ENCODE measurements around the gene SIX1. TPM values are rescaled to one million over a fixed set of nuclear protein-coding genes. Genes with fewer than 3 reads are reported as not detected.
A peak's percentile ranks its signal among the peaks of the same experiment; 100 is the strongest.

The SIX1 gene
- total and polyA plus RNA-seq, 2 of the 13 experiments (the other 11 are each of a cell fraction or from before 2014, with no cell fraction given), result 1.7 to 6.5 TPM

GRCh38 chr14:60656686-60657455, 7.6 kb upstream of the SIX1 start (continued):
- TF ChIP-seq ZNF354B (CRISPR knock-in tag; IDR thresholded peaks at IDR 0.05) (0 out of 2 replicates have a peak, but pooled peaks have one; percentile 42), ZNF547 (CRISPR knock-in tag; IDR thresholded peaks at IDR 0.05) (peak; percentile 66), KMT2B (CRISPR knock-in tag; IDR thresholded peaks at IDR 0.05) (peak; percentile 44; the same call in 1 of the 2 replicates), ZNF777 (CRISPR knock-in tag; IDR thresholded peaks at IDR 0.05) (peak; percentile 90), ZNF614 (CRISPR knock-in tag; IDR thresholded peaks at IDR 0.05; ENCODE audit: borderline replicate concordance) (no peak), FOXJ3 (CRISPR knock-in tag; IDR thresholded peaks at IDR 0.05; ENCODE audit: borderline replicate concordance) (0 out of 2 replicates have a peak, but pooled peaks have one; percentile 41), PAWR (CRISPR knock-in tag; IDR thresholded peaks at IDR 0.05; ENCODE audit: borderline replicate concordance) (no peak), EEA1 (CRISPR knock-in tag; IDR thresholded peaks at IDR 0.05; ENCODE audit: borderline replicate concordance) (0 out of 2 replicates have a peak, but pooled peaks have one; percentile 53), TOPORS (CRISPR knock-in tag; IDR thresholded peaks at IDR 0.05) (peak; percentile 48; the same call in 1 of the 2 replicates), NFE2L2 (IDR thresholded peaks at IDR 0.05; ENCODE audit: low read length) (no peak), KAT7 (CRISPR knock-in tag; IDR thresholded peaks at IDR 0.05; ENCODE audit: borderline replicate concordance) (peak; percentile 93), ZSCAN29 (CRISPR knock-in tag; conservative IDR thresholded peaks at IDR 0.05) (0 out of 2 replicates have a peak, but pooled peaks have one; percentile 18), ZNF224 (CRISPR knock-in tag; IDR thresholded peaks at IDR 0.05) (0 out of 2 replicates have a peak, but pooled peaks have one; percentile 53), SATB2 (CRISPR knock-in tag; IDR thresholded peaks at IDR 0.05) (no peak), GATAD2A (CRISPR knock-in tag; IDR thresholded peaks at IDR 0.05) (0 out of 2 replicates have a peak, but pooled peaks have one; percentile 16), ZFX (CRISPR knock-in tag; IDR thresholded peaks at IDR 0.05; ENCODE audit: low read depth) (peak; percentile 80), ISL2 (CRISPR knock-in tag; IDR thresholded peaks at IDR 0.05) (no peak; the same call in 1 of the 2 replicates), ZNF724P (CRISPR knock-in tag; IDR thresholded peaks at IDR 0.05; ENCODE audit: borderline replicate concordance) (no peak)
- TF ChIP-seq, protein P1, sequence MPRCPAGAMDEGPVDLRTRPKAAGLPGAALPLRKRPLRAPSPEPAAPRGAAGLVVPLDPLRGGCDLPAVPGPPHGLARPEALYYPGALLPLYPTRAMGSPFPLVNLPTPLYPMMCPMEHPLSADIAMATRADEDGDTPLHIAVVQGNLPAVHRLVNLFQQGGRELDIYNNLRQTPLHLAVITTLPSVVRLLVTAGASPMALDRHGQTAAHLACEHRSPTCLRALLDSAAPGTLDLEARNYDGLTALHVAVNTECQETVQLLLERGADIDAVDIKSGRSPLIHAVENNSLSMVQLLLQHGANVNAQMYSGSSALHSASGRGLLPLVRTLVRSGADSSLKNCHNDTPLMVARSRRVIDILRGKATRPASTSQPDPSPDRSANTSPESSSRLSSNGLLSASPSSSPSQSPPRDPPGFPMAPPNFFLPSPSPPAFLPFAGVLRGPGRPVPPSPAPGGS (CRISPR knock-in tag; IDR thresholded peaks at IDR 0.05), result peak; percentile 61; the same call in 1 of the 2 replicates
- TF ChIP-seq, protein P2, sequence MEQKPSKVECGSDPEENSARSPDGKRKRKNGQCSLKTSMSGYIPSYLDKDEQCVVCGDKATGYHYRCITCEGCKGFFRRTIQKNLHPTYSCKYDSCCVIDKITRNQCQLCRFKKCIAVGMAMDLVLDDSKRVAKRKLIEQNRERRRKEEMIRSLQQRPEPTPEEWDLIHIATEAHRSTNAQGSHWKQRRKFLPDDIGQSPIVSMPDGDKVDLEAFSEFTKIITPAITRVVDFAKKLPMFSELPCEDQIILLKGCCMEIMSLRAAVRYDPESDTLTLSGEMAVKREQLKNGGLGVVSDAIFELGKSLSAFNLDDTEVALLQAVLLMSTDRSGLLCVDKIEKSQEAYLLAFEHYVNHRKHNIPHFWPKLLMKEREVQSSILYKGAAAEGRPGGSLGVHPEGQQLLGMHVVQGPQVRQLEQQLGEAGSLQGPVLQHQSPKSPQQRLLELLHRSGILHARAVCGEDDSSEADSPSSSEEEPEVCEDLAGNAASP (CRISPR knock-in tag; IDR thresholded peaks at IDR 0.05; ENCODE audit: borderline replicate concordance), result peak; percentile 43
- TF ChIP-seq, protein P3, sequence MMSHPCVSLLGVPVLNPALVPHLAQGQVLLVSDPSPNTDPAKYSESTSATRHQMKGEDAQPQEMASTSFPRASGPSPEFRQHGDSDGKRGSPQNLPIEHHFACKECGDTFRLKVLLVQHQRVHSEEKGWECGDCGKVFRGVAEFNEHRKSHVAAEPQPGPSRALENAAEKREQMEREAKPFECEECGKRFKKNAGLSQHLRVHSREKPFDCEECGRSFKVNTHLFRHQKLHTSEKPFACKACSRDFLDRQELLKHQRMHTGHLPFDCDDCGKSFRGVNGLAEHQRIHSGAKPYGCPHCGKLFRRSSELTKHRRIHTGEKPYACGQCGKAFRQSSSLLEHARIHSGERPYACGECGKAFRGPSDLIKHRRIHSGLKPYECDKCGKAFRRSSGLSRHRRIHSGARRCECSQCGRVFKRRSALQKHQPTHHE (CRISPR knock-in tag; IDR thresholded peaks at IDR 0.05; ENCODE audit: borderline replicate concordance), result peak; percentile 51; the same call in 1 of the 2 replicates
- TF ChIP-seq, protein P4, sequence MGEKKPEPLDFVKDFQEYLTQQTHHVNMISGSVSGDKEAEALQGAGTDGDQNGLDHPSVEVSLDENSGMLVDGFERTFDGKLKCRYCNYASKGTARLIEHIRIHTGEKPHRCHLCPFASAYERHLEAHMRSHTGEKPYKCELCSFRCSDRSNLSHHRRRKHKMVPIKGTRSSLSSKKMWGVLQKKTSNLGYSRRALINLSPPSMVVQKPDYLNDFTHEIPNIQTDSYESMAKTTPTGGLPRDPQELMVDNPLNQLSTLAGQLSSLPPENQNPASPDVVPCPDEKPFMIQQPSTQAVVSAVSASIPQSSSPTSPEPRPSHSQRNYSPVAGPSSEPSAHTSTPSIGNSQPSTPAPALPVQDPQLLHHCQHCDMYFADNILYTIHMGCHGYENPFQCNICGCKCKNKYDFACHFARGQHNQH (CRISPR knock-in tag; IDR thresholded peaks at IDR 0.05), result peak; percentile 38
